Measurements from ENCODE around the gene SH3YL1.

Gene SH3YL1

GRCh38 chr2:257429-257828 is 6.4 kb downstream of the SH3YL1 start:
- H3K27me3 Mint-ChIP-seq = no peaks in the 10 kb centered on the region
- H3K4me1 Mint-ChIP-seq (ENCODE audit: low read depth) = no peaks in the 10 kb centered on the region
- peaks cover 21% of the 10 kb centered on the region for H3K9me3 Mint-ChIP-seq
- H3K36me3 Mint-ChIP-seq (ENCODE audit: low read depth) = no peaks in the 10 kb centered on the region
- H3K4me3 Mint-ChIP-seq = no peak overlapping the region
- intact Hi-C loops (cut with micrococcal nuclease) = no loop called here
- no peak overlapping the region for H3K27ac Mint-ChIP-seq

- H3K9me3 Mint-ChIP-seq = peaks cover 21% of the 10 kb centered on the region
Measured at GRCh38 chr2:256094-256493, 7.7 kb downstream of the SH3YL1 start.

GRCh38 chr2:255195-255594 is 8.6 kb downstream of the SH3YL1 start:
- intact Hi-C loops (cut with micrococcal nuclease) = no loop called here
- Mint-ChIP-seq H3K36me3 (ENCODE audit: low read depth) (no peaks in the 10 kb centered on the region), H3K4me1 (ENCODE audit: low read depth) (no peaks in the 10 kb centered on the region), H3K27me3 (no peaks in the 10 kb centered on the region), H3K4me3 (no peak overlapping the region), H3K27ac (no peak overlapping the region), H3K9me3 (peaks cover 21% of the 10 kb centered on the region)

More at GRCh38 chr2:256094-256493, 7.7 kb downstream of the SH3YL1 start:
- no peak overlapping the region for H3K4me3 Mint-ChIP-seq
- H3K4me1 Mint-ChIP-seq (ENCODE audit: low read depth) = no peaks in the 10 kb centered on the region
- no peaks in the 10 kb centered on the region for H3K36me3 Mint-ChIP-seq (ENCODE audit: low read depth)
- no peaks in the 10 kb centered on the region for H3K27me3 Mint-ChIP-seq
- intact Hi-C loops (cut with micrococcal nuclease) = no loop called here
- no peak overlapping the region for H3K27ac Mint-ChIP-seq

GRCh38 chr2:254241-254640 is 9.6 kb downstream of the SH3YL1 start:
- Mint-ChIP-seq H3K27ac (no peak overlapping the region), H3K9me3 (peaks cover 20% of the 10 kb centered on the region), H3K4me1 (ENCODE audit: low read depth) (no peaks in the 10 kb centered on the region), H3K27me3 (no peaks in the 10 kb centered on the region), H3K36me3 (ENCODE audit: low read depth) (no peaks in the 10 kb centered on the region), H3K4me3 (no peak overlapping the region)
- intact Hi-C loops (cut with micrococcal nuclease) = no loop called here

DNA sequence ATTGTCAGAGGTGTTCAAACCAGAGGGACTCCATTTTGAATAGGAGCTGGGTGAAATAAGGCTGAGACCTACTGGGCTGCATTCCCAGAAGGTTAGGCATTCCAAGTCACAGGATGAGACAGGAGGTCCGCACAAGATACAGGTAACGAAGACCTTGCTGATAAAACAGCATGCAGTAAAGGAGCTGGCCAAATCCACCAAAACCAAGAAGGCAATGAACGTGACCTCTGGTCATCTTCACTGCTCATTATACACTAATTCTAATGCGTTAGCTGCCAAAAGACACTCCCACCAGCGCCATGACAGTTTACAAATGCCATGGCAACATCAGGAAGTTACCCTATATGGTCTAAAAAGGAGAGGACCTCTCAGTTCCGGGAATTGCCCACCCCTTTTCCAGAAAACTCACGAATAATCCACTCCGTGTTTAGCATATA is 10.6 kb downstream of the SH3YL1 start:
- intact Hi-C loops (cut with micrococcal nuclease) = no loop called here
- no peak overlapping the region for H3K27ac Mint-ChIP-seq

DNA sequence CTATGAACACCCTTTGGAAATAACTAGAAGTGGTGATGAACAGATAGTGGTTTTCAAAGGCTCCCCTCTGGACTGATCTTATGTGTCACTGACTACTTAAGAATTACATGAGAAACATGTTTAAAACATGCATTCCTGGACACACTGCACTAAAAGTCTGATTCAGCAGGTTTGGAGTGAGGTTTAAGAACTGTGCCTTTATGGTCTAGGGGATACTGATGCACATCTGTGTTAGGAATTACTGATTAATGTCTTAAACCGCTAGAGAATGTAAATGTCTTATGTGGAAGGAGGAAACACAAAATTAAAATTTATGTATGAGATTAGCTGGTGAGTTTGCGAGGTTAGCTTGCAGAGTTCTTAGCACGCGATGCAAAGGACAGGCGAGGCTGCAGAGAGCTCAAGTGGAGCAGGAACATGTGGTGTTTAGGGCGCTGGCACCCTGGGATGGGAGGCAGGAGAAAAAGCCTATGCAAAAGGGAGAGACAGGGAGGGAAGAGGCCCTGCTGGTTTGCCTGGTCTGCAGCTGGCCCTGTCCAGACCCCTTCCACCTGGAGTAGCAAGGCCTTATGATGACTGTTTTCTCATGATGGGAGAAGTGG is 11.7 kb downstream of the SH3YL1 start:
- H3K4me1 Mint-ChIP-seq (ENCODE audit: low read depth) = no peaks in the 10 kb centered on the region
- H3K9me3 Mint-ChIP-seq = no peaks in the 10 kb centered on the region
- H3K36me3 Mint-ChIP-seq (ENCODE audit: low read depth) = peaks cover 4% of the 10 kb centered on the region
- intact Hi-C loops (cut with micrococcal nuclease) = no loop called here
- no peak overlapping the region for H3K4me3 Mint-ChIP-seq
- H3K27ac Mint-ChIP-seq = no peak overlapping the region
- H3K27me3 Mint-ChIP-seq = no peaks in the 10 kb centered on the region

More for the DNA sequence above, 10.6 kb downstream of the SH3YL1 start:
- H3K9me3 Mint-ChIP-seq = peaks cover 10% of the 10 kb centered on the region
- H3K27me3 Mint-ChIP-seq = no peaks in the 10 kb centered on the region
- no peaks in the 10 kb centered on the region for H3K36me3 Mint-ChIP-seq (ENCODE audit: low read depth)
- no peak overlapping the region for H3K4me3 Mint-ChIP-seq
- no peaks in the 10 kb centered on the region for H3K4me1 Mint-ChIP-seq (ENCODE audit: low read depth)

GRCh38 chr2:249538-250042 is 14.2 kb downstream of the SH3YL1 start:
- H3K36me3 Mint-ChIP-seq (ENCODE audit: low read depth) = peaks cover 11% of the 10 kb centered on the region
- H3K27me3 Mint-ChIP-seq = no peaks in the 10 kb centered on the region
- H3K9me3 Mint-ChIP-seq = no peaks in the 10 kb centered on the region
- intact Hi-C loops (cut with micrococcal nuclease) = loop anchor here (5.0 kb wide), 1 partner anchor 43 kb away; no protein-coding TSS in a partner anchor
- no peaks in the 10 kb centered on the region for H3K4me1 Mint-ChIP-seq (ENCODE audit: low read depth)
- no peak overlapping the region for H3K27ac Mint-ChIP-seq
- H3K4me3 Mint-ChIP-seq = no peak overlapping the region

GRCh38 chr2:248724-249123 is 15.1 kb downstream of the SH3YL1 start:
- Mint-ChIP-seq H3K9me3 (no peaks in the 10 kb centered on the region), H3K4me3 (no peak overlapping the region), H3K27ac (no peak overlapping the region), H3K4me1 (ENCODE audit: low read depth) (no peaks in the 10 kb centered on the region), H3K27me3 (no peaks in the 10 kb centered on the region), H3K36me3 (ENCODE audit: low read depth) (peaks cover 20% of the 10 kb centered on the region)
- intact Hi-C loops (cut with micrococcal nuclease) = loop anchor here (5.0 kb wide), 1 partner anchor 44 kb away; no protein-coding TSS in a partner anchor

DNA sequence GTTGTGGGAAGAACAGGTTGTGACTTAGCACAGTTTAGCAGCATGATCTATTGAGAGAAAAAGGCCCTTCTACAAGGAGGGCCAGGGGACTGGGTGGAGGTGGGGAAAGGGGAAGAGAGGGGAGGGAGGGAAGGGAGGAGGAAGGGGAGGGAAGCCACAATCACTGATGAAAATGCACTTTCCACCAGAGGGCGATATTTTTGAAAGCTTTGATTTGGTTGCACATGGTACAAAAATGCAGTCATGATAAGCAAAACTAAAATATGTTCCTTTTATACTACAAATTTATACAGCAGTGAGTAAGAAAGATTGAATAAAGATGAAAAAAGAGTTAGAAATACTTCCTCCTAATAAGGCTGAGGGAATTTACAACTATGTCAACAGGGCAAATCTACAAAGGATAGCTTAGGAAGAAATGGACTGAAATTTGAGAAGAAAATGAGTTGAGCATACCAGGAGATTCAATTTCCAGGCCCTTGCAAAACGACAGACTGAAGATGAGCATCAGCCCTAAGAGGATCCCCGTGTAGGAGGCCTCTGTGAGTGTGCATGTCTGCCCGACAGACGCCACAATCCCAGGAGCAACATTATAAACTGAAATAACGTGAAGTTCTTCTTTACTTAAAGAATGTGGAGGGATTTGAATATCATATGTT is 17.2 kb downstream of the SH3YL1 start:
- Mint-ChIP-seq H3K4me3 (no peak overlapping the region), H3K36me3 (ENCODE audit: low read depth) (peaks cover 30% of the 10 kb centered on the region), H3K27ac (no peak overlapping the region), H3K9me3 (no peaks in the 10 kb centered on the region), H3K4me1 (ENCODE audit: low read depth) (no peaks in the 10 kb centered on the region), H3K27me3 (no peaks in the 10 kb centered on the region)
- intact Hi-C loops (cut with micrococcal nuclease) = loop anchor here (2.0 to 5.0 kb wide), 2 partner anchors 46 to 390 kb away; no protein-coding TSS in a partner anchor

GRCh38 chr2:244547-244946 is 19.3 kb downstream of the SH3YL1 start:
- intact Hi-C loops (cut with micrococcal nuclease) = no loop called here
- Mint-ChIP-seq H3K4me3 (no peak overlapping the region), H3K4me1 (ENCODE audit: low read depth) (no peaks in the 10 kb centered on the region), H3K36me3 (ENCODE audit: low read depth) (peaks cover 49% of the 10 kb centered on the region), H3K9me3 (no peaks in the 10 kb centered on the region), H3K27me3 (no peaks in the 10 kb centered on the region), H3K27ac (no peak overlapping the region)

DNA sequence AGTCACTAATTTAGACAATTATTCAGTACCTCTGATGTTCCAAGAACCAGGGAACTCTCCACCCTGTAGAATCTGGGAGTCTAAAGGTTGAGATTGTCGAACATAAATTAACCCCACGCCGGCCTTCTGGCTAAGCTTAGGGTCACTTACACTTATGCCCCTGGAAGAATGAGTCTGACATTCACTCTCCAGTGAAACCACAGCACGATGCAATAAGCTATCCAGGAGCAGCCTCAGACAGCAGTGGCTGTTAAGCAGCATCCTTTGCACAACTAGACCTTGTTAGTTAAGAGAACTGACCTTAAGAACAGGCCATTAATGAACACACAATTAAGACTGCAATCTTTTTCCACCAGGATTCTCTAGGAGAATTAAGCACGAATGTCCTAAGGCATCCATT is 25.0 kb downstream of the SH3YL1 start:
- intact Hi-C loops (cut with micrococcal nuclease) = no loop called here
- Mint-ChIP-seq H3K4me1 (ENCODE audit: low read depth) (no peaks in the 10 kb centered on the region), H3K36me3 (ENCODE audit: low read depth) (peaks cover 41% of the 10 kb centered on the region), H3K27ac (no peak overlapping the region), H3K27me3 (no peaks in the 10 kb centered on the region), H3K4me3 (no peak overlapping the region), H3K9me3 (no peaks in the 10 kb centered on the region)

- intact Hi-C loops (cut with micrococcal nuclease) = no loop called here
- no peaks in the 10 kb centered on the region for H3K4me1 Mint-ChIP-seq (ENCODE audit: low read depth)
- H3K27ac Mint-ChIP-seq = no peak overlapping the region
- no peaks in the 10 kb centered on the region for H3K27me3 Mint-ChIP-seq
- H3K4me3 Mint-ChIP-seq = no peak overlapping the region
- peaks cover 39% of the 10 kb centered on the region for H3K36me3 Mint-ChIP-seq (ENCODE audit: low read depth)
- H3K9me3 Mint-ChIP-seq = no peaks in the 10 kb centered on the region
Measured at GRCh38 chr2:238431-238830, 25.4 kb downstream of the SH3YL1 start.

DNA sequence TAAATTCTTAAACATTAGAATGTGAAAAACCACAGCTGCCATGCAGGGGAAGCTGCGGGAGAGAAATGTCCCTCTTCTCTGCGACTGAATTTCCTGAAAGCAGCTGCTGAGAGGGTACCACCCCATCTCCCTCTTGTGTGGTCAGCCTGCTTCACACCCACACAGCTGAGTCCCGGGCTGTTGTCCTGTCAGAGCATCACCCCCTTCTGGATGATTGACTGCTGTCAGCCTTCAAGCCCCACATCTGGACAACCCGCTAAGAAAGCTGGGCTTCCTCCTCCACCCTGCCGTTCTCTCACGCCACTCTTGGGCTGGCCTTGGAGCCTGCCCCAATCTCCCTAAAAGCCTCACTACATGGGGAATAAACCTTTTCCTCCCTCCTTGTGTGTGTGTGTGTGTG is 26.0 kb downstream of the SH3YL1 start:
- H3K4me1 Mint-ChIP-seq (ENCODE audit: low read depth) = no peaks in the 10 kb centered on the region
- H3K27ac Mint-ChIP-seq = no peak overlapping the region
- H3K27me3 Mint-ChIP-seq = no peaks in the 10 kb centered on the region
- H3K9me3 Mint-ChIP-seq = no peaks in the 10 kb centered on the region
- H3K4me3 Mint-ChIP-seq = no peak overlapping the region
- intact Hi-C loops (cut with micrococcal nuclease) = no loop called here
- peaks cover 38% of the 10 kb centered on the region for H3K36me3 Mint-ChIP-seq (ENCODE audit: low read depth)

- H3K9me3 Mint-ChIP-seq = no peaks in the 10 kb centered on the region
- H3K4me1 Mint-ChIP-seq (ENCODE audit: low read depth) = no peaks in the 10 kb centered on the region
- peaks cover 41% of the 10 kb centered on the region for H3K36me3 Mint-ChIP-seq (ENCODE audit: low read depth)
- H3K27me3 Mint-ChIP-seq = no peaks in the 10 kb centered on the region
- H3K27ac Mint-ChIP-seq = no peak overlapping the region
- intact Hi-C loops (cut with micrococcal nuclease) = no loop called here
- H3K4me3 Mint-ChIP-seq = no peak overlapping the region
Measured at GRCh38 chr2:236993-237539, 26.8 kb downstream of the SH3YL1 start.

Data from dendritic cell treated with granulocyte-macrophage colony-stimulating factor and Interleukin-4, amounts not matched to agents 40 ng/mL and 50 ng/mL, for 4 days (primary cell).